Skeletal muscle cell (primary cell): Measurements from ENCODE around the gene RNF20.
"Not testable (repeated sequence)": the region's sequence is repeated elsewhere in the genome, so short reads cannot be mapped to it uniquely, and the experiment has no call there.

Experiments
- DNase-seq: peaks from one replicate; pipeline ENCODE4 v3.0.0-alpha.2; 2010; ENCODE audit warnings: low read depth
- H3K4me3 ChIP-seq: 2 replicates; pipeline ENCODE4 v1.5.1; 2011; ENCODE audit warnings: low read depth, mild to moderate bottlenecking, control low read depth, low read length, moderate library complexity

RNF20 gene

GRCh38 chr9:101579711-101580545 is 46.3 kb downstream of the RNF20 start:
- no peak overlapping the region for H3K4me3 ChIP-seq
- no peak for DNase-seq

DNA sequence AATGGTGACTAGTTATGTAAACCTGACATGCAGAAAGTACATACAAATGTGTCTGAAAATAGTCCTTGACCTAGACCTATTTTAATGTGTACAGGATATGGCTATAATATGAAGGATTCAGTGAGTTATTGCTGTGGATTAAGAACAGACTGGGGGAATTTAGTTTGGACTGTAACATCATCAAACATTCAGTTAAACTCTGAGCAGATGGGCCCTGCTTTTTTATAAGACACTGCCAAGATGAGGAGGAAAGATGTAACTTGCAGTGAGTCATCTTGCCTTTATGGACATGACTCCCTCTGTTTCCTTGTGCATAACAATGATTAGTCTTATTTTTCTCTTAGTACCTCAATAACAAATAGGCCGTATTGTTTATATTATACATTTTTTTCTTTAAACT is 48.9 kb downstream of the RNF20 start:
- H3K4me3 ChIP-seq = no peak overlapping the region
- peak; percentile 66 for DNase-seq

GRCh38 chr9:101585740-101586139 is 52.1 kb downstream of the RNF20 start:
- H3K4me3 ChIP-seq = no peak overlapping the region
- DNase-seq = no peak

GRCh38 chr9:101586651-101587050 is 53.0 kb downstream of the RNF20 start:
- no peak overlapping the region for H3K4me3 ChIP-seq
- DNase-seq = no peak

GRCh38 chr9:101587332-101588043 is 53.8 kb downstream of the RNF20 start:
- H3K4me3 ChIP-seq = no peak overlapping the region
- no peak for DNase-seq

DNA sequence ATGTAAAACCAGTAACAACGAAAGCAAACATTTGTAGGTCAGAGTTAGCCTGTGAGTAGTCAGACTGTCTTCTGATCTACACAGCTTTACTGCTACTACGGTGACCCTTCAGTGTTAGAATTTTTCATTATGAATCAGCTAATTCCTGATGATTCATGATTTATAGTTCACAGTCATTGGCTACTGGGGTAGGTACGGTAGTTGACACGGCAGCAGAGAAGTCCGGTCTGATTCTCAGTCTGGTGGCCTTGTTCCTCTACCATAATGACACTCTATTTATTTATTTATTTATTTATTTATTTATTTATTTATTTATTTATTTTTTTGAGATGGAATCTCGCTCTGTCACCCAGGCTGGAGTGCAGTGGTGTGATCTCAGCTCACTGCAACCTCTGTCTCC is 56.4 kb downstream of the RNF20 start:
- not testable (repeated sequence) for H3K4me3 ChIP-seq, DNase-seq

DNA sequence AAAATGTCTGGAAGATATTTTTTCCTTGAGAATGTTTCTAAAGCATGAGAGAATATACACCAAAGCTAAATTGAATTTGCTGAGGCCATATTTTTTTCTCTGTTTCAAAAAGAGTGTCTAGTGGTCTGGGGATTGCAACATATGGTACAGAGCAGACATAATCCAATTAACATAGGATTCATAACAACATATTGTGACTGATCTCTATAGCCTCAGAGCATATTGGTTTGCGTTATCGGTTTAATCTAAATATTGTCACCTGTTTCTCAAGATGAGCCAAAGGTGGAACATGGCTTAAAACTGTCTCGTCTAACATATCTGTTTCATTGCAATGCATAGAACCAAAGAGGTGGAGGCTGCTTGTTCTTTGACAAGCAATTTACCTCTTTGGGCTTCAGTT is 57.2 kb downstream of the RNF20 start:
- no peak for DNase-seq
- H3K4me3 ChIP-seq = no peak overlapping the region

DNA sequence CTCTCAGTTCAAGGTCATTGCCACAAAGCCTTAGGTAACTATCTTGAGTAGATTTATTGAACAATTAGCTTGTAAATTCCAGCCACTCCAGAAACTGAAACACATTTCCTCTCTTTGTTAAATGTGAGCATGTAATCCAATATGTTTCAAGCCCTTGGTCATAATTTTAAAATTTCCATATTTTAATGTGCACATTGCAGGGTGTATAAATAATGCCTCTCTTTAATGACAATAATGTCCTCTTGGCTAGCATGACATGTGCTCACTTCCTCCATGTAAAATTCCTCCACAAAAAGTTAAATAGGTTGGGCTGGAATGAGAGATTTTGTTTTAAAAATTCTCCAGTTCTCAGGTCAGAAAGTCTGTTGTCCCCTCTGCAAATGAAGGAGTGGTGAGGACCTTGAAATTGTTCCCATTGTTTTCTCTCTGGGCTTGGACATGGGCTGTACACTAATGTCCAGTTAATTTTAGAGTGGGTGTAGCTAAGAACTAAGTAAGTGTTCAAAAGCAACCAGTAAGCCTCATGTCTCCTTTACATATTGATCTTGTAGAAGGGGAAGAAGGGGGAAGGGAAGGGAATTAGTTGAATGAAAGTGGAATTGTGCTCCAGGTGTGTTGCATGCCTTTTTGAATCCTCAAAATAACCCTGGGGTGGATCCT is 58.3 kb downstream of the RNF20 start:
- no peak for DNase-seq
- no peak overlapping the region for H3K4me3 ChIP-seq

DNA sequence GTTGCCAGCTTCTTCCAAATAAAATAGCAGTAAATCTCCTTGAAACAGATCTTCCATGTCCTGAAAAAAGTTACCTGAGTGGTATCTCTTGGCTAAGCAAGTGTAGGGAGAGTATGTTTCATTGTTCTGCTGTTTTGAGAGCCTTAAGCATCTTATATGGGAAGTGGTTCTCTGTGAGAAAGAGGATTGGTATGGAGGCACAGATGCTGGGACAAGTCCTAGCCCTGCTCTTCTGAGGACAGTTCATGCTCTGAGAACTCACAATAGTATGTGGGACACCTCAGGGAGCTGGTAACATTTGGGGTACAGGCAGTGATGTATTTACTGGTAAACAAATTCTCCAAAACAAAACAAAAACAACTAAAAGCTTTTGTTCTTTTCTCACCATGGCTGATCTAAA is 59.1 kb downstream of the RNF20 start:
- H3K4me3 ChIP-seq = no peak overlapping the region

GRCh38 chr9:101593345-101593744 is 59.7 kb downstream of the RNF20 start:
- no peak overlapping the region for H3K4me3 ChIP-seq
- no peak for DNase-seq

More for the DNA sequence above, 59.1 kb downstream of the RNF20 start:
- no peak for DNase-seq

GRCh38 chr9:101594796-101595195 is 61.1 kb downstream of the RNF20 start, which contains the start of gene PPP3R2:
Gene PPP3R2 (minus strand): TSS chr9:101594969. CDS start chr9:101594921, 48 bp downstream.
- no peak for DNase-seq
- H3K4me3 ChIP-seq = no peak within 1 kb of the TSS

DNA sequence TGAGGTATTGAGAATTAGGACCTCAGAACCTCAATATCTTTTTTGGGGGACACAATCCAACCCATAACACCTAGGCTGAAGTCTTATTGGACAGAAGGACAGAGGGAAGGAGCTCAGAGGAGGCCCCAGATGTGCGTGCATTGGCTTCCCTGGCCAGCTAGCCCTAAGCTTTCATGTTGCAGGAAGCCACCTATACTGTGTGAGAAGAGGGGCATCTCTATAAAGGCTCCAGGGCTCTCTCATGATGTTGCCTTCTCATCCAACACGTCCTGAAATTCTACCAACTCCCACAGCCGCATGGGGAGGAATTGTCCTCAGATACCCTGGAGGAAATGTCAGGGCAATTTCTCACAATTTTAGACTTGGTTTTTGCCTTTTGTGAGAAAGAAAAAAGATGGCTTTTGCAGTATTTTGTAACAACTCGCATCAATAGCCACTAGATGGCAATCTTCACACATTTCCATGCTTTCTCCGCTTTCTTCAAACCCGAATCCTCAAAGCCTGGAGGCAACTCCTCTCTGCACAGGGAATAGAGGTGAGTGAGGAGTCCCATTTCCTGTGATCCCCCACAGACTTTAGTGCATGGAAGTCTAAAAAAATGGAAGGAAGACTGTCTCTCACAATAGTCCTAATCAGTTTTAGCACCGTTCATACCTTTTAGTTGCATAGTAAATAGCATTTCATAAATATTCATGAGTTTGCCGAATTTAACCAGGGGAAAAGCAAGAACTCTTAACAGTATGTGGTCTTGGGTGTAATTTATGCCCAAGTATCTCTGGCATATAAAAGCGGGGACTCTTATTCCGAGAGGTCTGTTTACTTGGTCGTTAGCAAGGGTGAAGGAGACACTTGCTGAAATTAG is 68.5 kb downstream of the RNF20 start:
- no peak overlapping the region for H3K4me3 ChIP-seq
- DNase-seq = no peak

- H3K4me3 ChIP-seq = no peak overlapping the region
- no peak for DNase-seq
Measured at GRCh38 chr9:101604296-101604695, 70.6 kb downstream of the RNF20 start.

GRCh38 chr9:101605547-101605946 is 71.9 kb downstream of the RNF20 start:
- no peak overlapping the region for H3K4me3 ChIP-seq
- no peak for DNase-seq
